NCI-H2196 (cell line): Measurements from ENCODE around the gene TPD52L1.

Experiments used
- DNase-seq: peaks from one replicate; lab custom pipeline; 2025; ENCODE audit not compliant: unreplicated experiment; lab: John Stamatoyannopoulos, UW

The TPD52L1 gene

GRCh38 chr6:125302840-125303511, 149.4 kb downstream of the TPD52L1 start:
- DNase-seq, result no peak

GRCh38 chr6:125303512-125303854, 149.9 kb downstream of the TPD52L1 start:
- no peak for DNase-seq

- DNase-seq, result no peak
Measured at GRCh38 chr6:125304970-125305660, 151.5 kb downstream of the TPD52L1 start.

GRCh38 chr6:125306756-125307149, 153.2 kb downstream of the TPD52L1 start:
- DNase-seq, result no peak

GRCh38 chr6:125307150-125307838, 153.7 kb downstream of the TPD52L1 start:
- no peak for DNase-seq

GRCh38 chr6:125307964-125308615, 154.5 kb downstream of the TPD52L1 start:
- DNase-seq, result peak; percentile 25

GRCh38 chr6:125310994-125311649, 157.5 kb downstream of the TPD52L1 start:
- peak; percentile 67 for DNase-seq

GRCh38 chr6:125312478-125312877, 158.9 kb downstream of the TPD52L1 start:
- peak; percentile 57 for DNase-seq

GRCh38 chr6:125312950-125313349, 159.4 kb downstream of the TPD52L1 start:
- no peak for DNase-seq
